Non-pigmented ciliary epithelial cell (primary cell): ENCODE data around the gene HEXD.

Experiments
- DNase-seq: peaks from one replicate; pipeline ENCODE4 v3.0.0-alpha.2; 2010; ENCODE audit warnings: low read depth

Gene HEXD

GRCh38 chr17:82415336-82415735 lies 2.8 kb upstream of the HEXD start:
- DNase-seq, result no peak

GRCh38 chr17:82415786-82416185 lies 2.4 kb upstream of the HEXD start:
- no peak for DNase-seq

GRCh38 chr17:82416264-82416663 lies 1.9 kb upstream of the HEXD start:
- DNase-seq, result no peak

GRCh38 chr17:82416771-82417170 lies 1.4 kb upstream of the HEXD start:
- DNase-seq, result no peak

GRCh38 chr17:82419540-82419939 lies 1.4 kb downstream of the HEXD start:
- DNase-seq, result no peak

DNA sequence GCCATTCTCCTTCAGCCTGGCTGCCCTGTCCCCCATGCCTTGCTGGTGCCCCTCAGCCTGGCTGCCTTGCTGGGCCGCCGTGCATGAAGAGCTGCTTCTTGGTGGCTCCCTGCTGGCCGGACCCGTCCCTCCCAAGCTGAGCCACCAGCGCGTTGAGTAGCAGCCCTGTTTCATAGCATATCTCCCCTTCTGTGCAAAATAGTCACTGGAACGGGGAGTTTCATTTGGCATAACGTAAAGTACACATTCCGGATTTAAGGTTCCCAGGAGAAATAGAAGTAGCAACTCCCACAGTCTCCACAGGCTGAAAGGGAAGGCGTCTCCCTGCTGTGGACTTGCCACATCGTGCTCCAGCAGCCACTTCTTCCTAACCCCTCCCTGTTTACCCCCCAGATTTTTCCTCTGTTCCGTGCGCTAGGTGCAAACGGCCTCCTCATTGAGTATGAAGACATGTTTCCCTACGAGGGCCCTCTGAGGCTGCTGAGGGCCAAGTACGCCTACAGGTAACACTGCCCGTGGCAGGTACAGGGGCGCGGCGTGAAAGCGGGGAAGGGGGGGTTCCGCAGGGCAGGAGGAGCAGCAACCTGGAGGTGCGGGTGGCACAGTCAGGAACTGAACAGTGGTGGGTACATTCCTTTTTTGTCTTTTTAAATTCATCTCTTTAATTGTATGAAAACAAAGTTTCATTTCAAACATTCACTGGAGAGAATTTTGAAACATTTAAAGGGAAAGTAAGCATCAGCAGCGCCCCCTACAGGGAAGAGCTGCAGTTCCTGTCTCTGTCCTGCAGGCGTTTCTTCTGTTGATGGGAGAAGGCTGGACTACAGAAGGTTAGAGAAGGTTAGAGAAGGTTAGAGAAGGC lies 6.1 kb downstream of the HEXD start:
- DNase-seq, result no peak

GRCh38 chr17:82424863-82425159 lies 6.7 kb downstream of the HEXD start:
- DNase-seq, result no peak

DNA sequence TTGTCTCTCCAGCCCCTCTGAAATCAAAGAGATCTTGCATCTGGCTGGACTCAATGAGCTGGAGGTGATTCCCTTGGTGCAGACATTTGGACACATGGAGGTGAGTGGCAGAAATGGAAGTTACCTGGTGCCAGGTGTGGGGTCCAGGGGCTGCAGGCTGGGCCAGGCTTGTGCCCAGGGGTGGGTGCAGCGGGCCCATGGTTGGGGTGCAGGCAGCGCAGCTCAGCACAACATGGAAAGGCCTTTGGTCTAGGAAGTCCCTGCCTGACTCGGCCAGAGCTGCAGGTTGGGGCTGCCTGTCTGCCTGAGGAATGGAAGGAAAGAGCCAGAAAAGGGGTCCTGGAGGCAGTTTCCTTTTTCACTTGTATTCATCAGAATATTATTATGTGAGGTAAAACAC lies 10.4 kb downstream of the HEXD start:
- DNase-seq, result no peak

GRCh38 chr17:82429824-82430223 lies 11.7 kb downstream of the HEXD start:
- DNase-seq, result no peak

- no peak for DNase-seq
Measured at GRCh38 chr17:82432017-82432416, 13.9 kb downstream of the HEXD start.

GRCh38 chr17:82433560-82434215 lies 15.5 kb downstream of the HEXD start:
- DNase-seq, result no peak

GRCh38 chr17:82434216-82434565 lies 16.0 kb downstream of the HEXD start:
- DNase-seq, result no peak

DNA sequence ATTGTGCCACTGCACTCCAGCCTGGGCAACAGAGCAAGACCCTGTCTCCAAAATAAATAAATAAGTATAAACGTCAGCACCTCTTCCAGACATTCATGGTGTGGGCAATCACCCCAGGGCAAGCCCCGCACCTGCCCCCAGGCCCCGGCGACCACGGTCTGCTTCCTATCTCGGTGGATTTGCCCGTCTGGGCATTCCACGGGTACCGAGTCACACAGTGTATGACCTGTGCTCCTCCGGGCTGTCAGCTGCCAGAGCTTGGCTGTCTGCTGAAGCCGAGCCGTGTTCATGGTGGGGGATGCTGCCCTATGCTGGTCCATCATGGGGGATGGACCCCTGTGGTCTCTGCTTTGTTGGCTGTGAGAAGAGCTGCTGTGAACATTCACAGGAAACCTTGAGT lies 17.0 kb downstream of the HEXD start:
- no peak for DNase-seq

GRCh38 chr17:82435601-82436583 lies 17.7 kb downstream of the HEXD start:
- DNase-seq, result no peak

DNA sequence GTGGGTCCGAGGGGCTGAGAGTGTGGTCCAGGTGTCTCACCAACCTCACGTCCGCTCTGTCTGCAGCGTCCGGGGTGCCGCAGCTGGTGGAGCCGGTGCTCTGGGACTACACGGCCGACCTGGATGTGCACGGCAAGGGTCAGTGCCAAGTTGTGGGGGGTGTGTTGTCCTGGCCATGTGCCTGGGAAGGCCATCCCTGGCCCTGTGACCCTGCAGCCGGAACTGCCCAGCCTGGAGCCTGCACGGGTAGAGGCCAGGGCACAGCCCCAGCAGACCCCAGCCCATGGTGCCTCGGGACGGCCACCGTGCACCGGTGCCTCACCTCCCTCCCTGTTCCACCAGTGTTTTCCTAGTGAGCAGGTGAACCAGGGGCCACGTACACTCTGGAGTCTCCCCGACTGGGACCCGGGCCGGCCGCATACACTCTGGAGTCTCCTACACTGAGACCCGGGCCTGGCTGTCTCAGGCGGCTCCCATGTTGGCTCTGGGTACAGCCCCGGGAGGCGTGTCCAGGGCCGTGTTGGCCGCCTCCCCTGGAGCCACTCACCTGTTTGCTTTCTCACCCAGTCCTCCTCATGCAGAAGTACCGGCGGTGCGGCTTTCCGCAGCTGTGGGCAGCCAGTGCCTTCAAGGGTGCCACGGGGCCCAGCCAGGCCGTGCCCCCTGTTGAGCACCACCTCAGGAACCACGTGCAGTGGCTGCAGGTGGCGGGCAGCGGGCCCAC lies 18.6 kb downstream of the HEXD start:
- no peak for DNase-seq

DNA sequence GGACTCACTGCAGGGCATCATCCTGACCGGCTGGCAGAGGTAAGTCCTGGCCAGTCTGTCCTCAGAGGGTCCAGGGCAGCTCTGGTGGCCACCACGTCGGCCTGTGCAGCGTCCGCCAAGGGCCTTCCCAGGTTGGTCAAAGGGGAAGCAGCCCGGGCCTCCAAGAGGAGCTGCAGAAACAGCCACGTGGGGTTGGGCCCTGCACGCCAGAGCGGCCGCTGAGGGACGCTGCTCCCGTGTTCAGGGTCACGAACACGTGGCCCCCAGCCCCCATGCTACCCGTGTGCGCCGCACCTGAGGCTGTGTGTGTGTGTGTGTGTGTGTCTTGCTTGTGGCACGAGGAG lies 19.1 kb downstream of the HEXD start:
- DNase-seq, result no peak

DNA sequence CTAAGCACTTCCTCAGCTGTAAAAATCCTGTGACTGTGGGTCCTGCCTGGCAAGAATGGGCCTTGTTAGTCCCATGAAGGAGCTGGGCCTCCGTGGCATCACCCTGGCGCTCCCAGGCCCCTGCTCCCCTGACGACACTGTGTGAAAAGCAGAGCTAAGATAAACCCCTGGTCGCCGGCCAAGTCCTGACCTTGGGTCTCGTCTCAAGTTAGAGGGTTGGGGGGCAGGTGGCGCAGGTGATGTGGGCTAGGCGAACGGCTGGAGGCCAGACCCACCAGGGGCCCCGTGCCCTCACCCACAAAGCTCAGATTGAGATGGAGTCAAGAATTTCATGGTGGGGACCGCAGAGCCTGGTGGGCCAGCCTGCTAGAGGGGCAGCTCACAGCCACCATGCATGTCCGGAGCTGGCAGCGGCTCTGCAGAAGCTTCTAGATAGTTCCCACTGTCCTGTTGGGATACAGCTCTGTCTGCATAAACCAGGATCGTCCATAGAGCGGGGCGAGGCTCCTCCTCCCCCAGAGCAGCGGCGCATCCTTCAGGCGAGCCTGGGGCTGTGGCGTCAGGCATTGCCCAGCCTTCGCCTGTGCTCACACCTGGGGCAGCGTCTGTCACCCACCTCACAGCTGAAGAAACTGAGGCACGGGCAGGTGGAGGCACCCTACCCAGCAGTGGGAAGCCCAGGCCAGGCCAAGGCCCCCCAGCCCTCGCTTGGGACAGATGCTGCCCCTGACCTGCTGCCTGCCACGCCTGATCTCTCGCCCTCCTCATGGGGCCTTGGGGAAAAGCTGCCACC lies 20.4 kb downstream of the HEXD start:
- DNase-seq, result no peak

- DNase-seq, result no peak
Measured at GRCh38 chr17:82439194-82439828, 21.2 kb downstream of the HEXD start.

- DNase-seq, result no peak
Measured at GRCh38 chr17:82439829-82440365, 21.8 kb downstream of the HEXD start.

- DNase-seq, result no peak
Measured at GRCh38 chr17:82440469-82440981, 22.4 kb downstream of the HEXD start.
